Endothelial cell of umbilical vein (primary cell): ENCODE results near the gene TRAPPC13. TPM values are rescaled to one million over a fixed set of nuclear protein-coding genes. Genes with fewer than 3 reads are reported as not detected.

Experiments used
- BruUV-seq: library from RNA; stranded (reverse); fragments of 400-500 nt; replicated peaks from 2 replicates; lab custom pipeline; 2021; lab: Mats Ljungman, UMichigan
- CTCF ChIA-PET: fragments of 300-600, 350-600 bp; sonication (Branson Sonifier 250); formaldehyde crosslinking; loops from one replicate; lab custom pipeline; 2021; ENCODE audit warnings: antibody characterized with exemption, inconsistent platforms; lab: Charles Lee
- POLR2A ChIA-PET: fragments of 300-600, 350-600 bp; sonication (Branson Sonifier 250); formaldehyde crosslinking; loops from one replicate; lab custom pipeline; 2021; ENCODE audit warnings: antibody characterized with exemption, inconsistent platforms; lab: Charles Lee
- DNase-seq: peaks from one replicate; pipeline ENCODE4 v3.0.0-alpha.2; 2011; ENCODE audit warnings: low read depth, low spot score
- FAIRE-seq: peaks from 2 replicates; lab custom pipeline; 2011; peaks lifted over from hg19 to GRCh38; lab: Jason Lieb, UNC
- H2AFZ ChIP-seq: 2 replicates; pipeline ENCODE4 v1.6.0; 2012; ENCODE audit warnings: low read depth, low read length, control low read depth, inconsistent platforms
- H3K27ac ChIP-seq: 2 replicates; pipeline ENCODE4 v1.5.1; 2011; ENCODE audit warnings: low read depth, mild to moderate bottlenecking, control low read depth, low read length, moderate library complexity; ENCODE audit not compliant: insufficient read depth
- H3K27me3 ChIP-seq, 2 experiments: 2 replicates each; pipeline versions ENCODE4 v1.6.0 to v1.6.1; 2011; ENCODE audit warnings: low read length in 2 of 2, mixed read lengths in 1 of 2; ENCODE audit not compliant: control insufficient read depth in 2 of 2, insufficient read depth in 2 of 2
- H3K36me3 ChIP-seq, 2 experiments: 2 replicates in 1 of 2; 3 replicates in 1 of 2; pipeline ENCODE4 v1.5.1; 2011; ENCODE audit warnings: low read length in 2 of 2, mild to moderate bottlenecking in 1 of 2, moderate library complexity in 1 of 2; ENCODE audit not compliant: control insufficient read depth in 2 of 2, insufficient read depth in 2 of 2; ENCODE audit errors: extremely low read depth in 1 of 2
- H3K4me1 ChIP-seq: 3 replicates; pipeline ENCODE4 v1.5.1; 2011; ENCODE audit warnings: mild to moderate bottlenecking, low read length; ENCODE audit not compliant: control insufficient read depth, insufficient read depth; ENCODE audit errors: extremely low read depth
- H3K4me2 ChIP-seq: 2 replicates; pipeline ENCODE4 v1.6.1; 2011; ENCODE audit warnings: low read length, control low read depth, mixed read lengths; ENCODE audit not compliant: insufficient read depth
- H3K4me3 ChIP-seq, 3 experiments: fragments of 200-600 bp in 1 of 3; sonication (generic), shearing (Covaris generic) in 1 of 3; replicated peaks in 1 of 3; 2 replicates each; pipeline ENCODE4 v1.5.1; 2011 to 2016; ENCODE audit warnings: control low read depth in 3 of 3, low read length in 3 of 3, mild to moderate bottlenecking in 2 of 3, inconsistent platforms in 1 of 3, low read depth in 1 of 3, moderate library complexity in 1 of 3; ENCODE audit not compliant: insufficient read depth in 1 of 3
- H3K79me2 ChIP-seq: 2 replicates; pipeline ENCODE4 v1.6.0; 2012; ENCODE audit warnings: low read length, inconsistent platforms; ENCODE audit not compliant: control insufficient read depth, insufficient read depth
- H3K9ac ChIP-seq: replicated peaks from 2 replicates; pipeline ENCODE3; 2011; ENCODE audit warnings: low read length, control low read depth; ENCODE audit not compliant: insufficient read depth; ENCODE audit errors: extremely low read depth
- H3K9me1 ChIP-seq: replicated peaks from 3 replicates; pipeline ENCODE4 v1.6.0; 2011; ENCODE audit warnings: mild to moderate bottlenecking, low read length; ENCODE audit not compliant: control insufficient read depth, insufficient read depth; ENCODE audit errors: extremely low read depth
- H3K9me3 ChIP-seq: replicated peaks from 2 replicates; pipeline ENCODE4 v1.5.1; 2012; ENCODE audit warnings: low read length, inconsistent platforms; ENCODE audit not compliant: control insufficient read depth, insufficient read depth
- H4K20me1 ChIP-seq: replicated peaks from 2 replicates; pipeline ENCODE3; 2011; ENCODE audit warnings: mild to moderate bottlenecking, low read length; ENCODE audit not compliant: control insufficient read depth, insufficient read depth; ENCODE audit errors: extremely low read depth
- EZH2 ChIP-seq: IDR thresholded peaks from 2 replicates; pipeline ENCODE4 v1.6.1; 2012; ENCODE audit warnings: borderline replicate concordance, low read depth, mild to moderate bottlenecking, moderate library complexity, low read length, inconsistent platforms; ENCODE audit not compliant: severe bottlenecking
- FOS ChIP-seq: IDR thresholded peaks from 2 replicates; pipeline ENCODE4 v1.6.1; 2011; ENCODE audit warnings: mild to moderate bottlenecking, low read length, moderate library complexity, borderline replicate concordance; ENCODE audit not compliant: insufficient read depth
- GATA2 ChIP-seq: IDR thresholded peaks from 2 replicates; pipeline ENCODE4 v1.7.0; 2011; ENCODE audit warnings: low read depth, mild to moderate bottlenecking, moderate library complexity, mixed read lengths, low read length; ENCODE audit not compliant: insufficient read length, insufficient read depth
- JUN ChIP-seq: IDR thresholded peaks from 2 replicates; pipeline ENCODE4 v1.6.1; 2011; ENCODE audit warnings: borderline replicate concordance, low read depth; ENCODE audit not compliant: insufficient read length, insufficient read depth
- MYC ChIP-seq: IDR thresholded peaks from one replicate; pipeline ENCODE4 v1.6.1; 2011; ENCODE audit warnings: mild to moderate bottlenecking, low read depth, low read length
- POLR2A ChIP-seq: IDR thresholded peaks from 2 replicates; pipeline ENCODE4 v1.6.1; 2012; ENCODE audit warnings: low read depth, mild to moderate bottlenecking, control low read depth, low read length
- POLR2AphosphoS5 ChIP-seq: IDR thresholded peaks from 2 replicates; pipeline ENCODE4 v1.6.1; 2012; ENCODE audit warnings: low read depth, mild to moderate bottlenecking, control low read depth, low read length, moderate library complexity; ENCODE audit not compliant: insufficient read depth
- dilution Hi-C: fragments of 300-500 bp; cut with MboI; formaldehyde crosslinking; loops from one replicate; pipeline ENCODE4 v1.15.0; 2019; ENCODE audit warnings: low sequenced_read_pairs; ENCODE audit not compliant: extremely low pct_ligation_motif_present
- intact Hi-C: fragments of 100-400 bp; cut with micrococcal nuclease; formaldehyde crosslinking; loops from one replicate; pipeline ENCODE4 v1.10.0; 2022
- polyA plus RNA-seq, 4 experiments: library from polyadenylated mRNA; depleted of rRNA in 3 of 4; stranded (reverse) in 3 of 4; unstranded in 1 of 4; fragments of >200 nt; gene quantifications; 2 replicates each; pipeline versions ENCODE4 v1.2.1 to v1.2.3, GENCODE V29; 2011 to 2012; ENCODE audit warnings: missing spikeins in 1 of 4
- total RNA-seq: library from RNA; stranded (reverse); gene quantifications from 2 replicates; pipeline ENCODE4 v1.2.3, GENCODE V29; 2021
- TF ChIP-seq, protein P1 (sequence below): IDR thresholded peaks from 2 replicates; pipeline ENCODE4 v1.6.1; 2011; ENCODE audit not compliant: insufficient read depth, insufficient read length
- TF ChIP-seq, protein P2 (sequence below), 2 donors: IDR thresholded peaks; 1 replicate in 1 of 2; 2 replicates in 1 of 2; pipeline ENCODE4 v1.5.1; 2011; ENCODE audit warnings: low read length in 2 of 2, mild to moderate bottlenecking in 2 of 2, moderate library complexity in 2 of 2, control low read depth in 1 of 2, inconsistent platforms in 1 of 2, low read depth in 1 of 2; ENCODE audit not compliant: insufficient read depth in 1 of 2; ENCODE audit errors: extremely low read depth in 1 of 2

TRAPPC13 gene
- total and polyA plus RNA-seq, 2 donors (not counting 3 experiments of a cell fraction or from before 2014, with no cell fraction given), result 7.7 to 24.0 TPM

GRCh38 chr5:65625743-65626142 lies 916 bp downstream of the TRAPPC13 start:
- TF ChIP-seq GATA2 (no peak), JUN (no peak), FOS (no peak), MYC (no peak), EZH2 (no peak), POLR2AphosphoS5 (no peak), POLR2A (no peak)
- TF ChIP-seq, protein P1, sequence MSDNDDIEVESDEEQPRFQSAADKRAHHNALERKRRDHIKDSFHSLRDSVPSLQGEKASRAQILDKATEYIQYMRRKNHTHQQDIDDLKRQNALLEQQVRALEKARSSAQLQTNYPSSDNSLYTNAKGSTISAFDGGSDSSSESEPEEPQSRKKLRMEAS, result no peak
- TF ChIP-seq, protein P2, sequence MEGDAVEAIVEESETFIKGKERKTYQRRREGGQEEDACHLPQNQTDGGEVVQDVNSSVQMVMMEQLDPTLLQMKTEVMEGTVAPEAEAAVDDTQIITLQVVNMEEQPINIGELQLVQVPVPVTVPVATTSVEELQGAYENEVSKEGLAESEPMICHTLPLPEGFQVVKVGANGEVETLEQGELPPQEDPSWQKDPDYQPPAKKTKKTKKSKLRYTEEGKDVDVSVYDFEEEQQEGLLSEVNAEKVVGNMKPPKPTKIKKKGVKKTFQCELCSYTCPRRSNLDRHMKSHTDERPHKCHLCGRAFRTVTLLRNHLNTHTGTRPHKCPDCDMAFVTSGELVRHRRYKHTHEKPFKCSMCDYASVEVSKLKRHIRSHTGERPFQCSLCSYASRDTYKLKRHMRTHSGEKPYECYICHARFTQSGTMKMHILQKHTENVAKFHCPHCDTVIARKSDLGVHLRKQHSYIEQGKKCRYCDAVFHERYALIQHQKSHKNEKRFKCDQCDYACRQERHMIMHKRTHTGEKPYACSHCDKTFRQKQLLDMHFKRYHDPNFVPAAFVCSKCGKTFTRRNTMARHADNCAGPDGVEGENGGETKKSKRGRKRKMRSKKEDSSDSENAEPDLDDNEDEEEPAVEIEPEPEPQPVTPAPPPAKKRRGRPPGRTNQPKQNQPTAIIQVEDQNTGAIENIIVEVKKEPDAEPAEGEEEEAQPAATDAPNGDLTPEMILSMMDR (IDR thresholded peaks at IDR 0.05; ENCODE audit: extremely low read depth in 1 of 2, insufficient read depth in 1 of 2, low read depth in 1 of 2, low read length in 2 of 2), result no peak
- DNase-seq (peak; percentile 4), FAIRE-seq (no peak)
- H3K4me1 ChIP-seq, result peaks cover 19% of the 10 kb centered on the region
- H3K4me2 ChIP-seq, result peak overlapping the region; percentile 100
- POLR2A ChIA-PET, result no interaction called here
- H3K4me3 ChIP-seq, result peak overlapping the region; percentile 76 to 97 (median 92)
- no TSS peak for BruUV-seq
- peaks cover 0 to 5% of the 10 kb centered on the region in 2 experiments for H3K36me3 ChIP-seq
- peaks cover 57% of the 10 kb centered on the region for H3K79me2 ChIP-seq
- no peak overlapping the region for H2AFZ ChIP-seq
- H3K9me1 ChIP-seq, result no peaks in the 10 kb centered on the region
- no peaks in the 10 kb centered on the region for H3K27me3 ChIP-seq
- CTCF ChIA-PET, result no interaction called here
- intact Hi-C loops (loop anchor here (2.0 to 10.0 kb wide), 3 partner anchors 97 to 519 kb away; partner anchors contain the start of genes ERBIN, NLN, SGTB and SREK1), dilution Hi-C loops (no loop called here)
- peak overlapping the region; percentile 85 for H3K9ac ChIP-seq
- no peaks in the 10 kb centered on the region for H4K20me1 ChIP-seq
- peak overlapping the region; percentile 84 for H3K27ac ChIP-seq
- H3K9me3 ChIP-seq, result no peaks in the 10 kb centered on the region
